GM19193 (cell line): Measurements from ENCODE around the gene KIAA2012.

ENCODE experiments used
- POLR2A ChIP-seq: IDR thresholded peaks from 4 replicates; pipeline ENCODE4 v1.6.1; 2011; ENCODE audit not compliant: insufficient read depth, insufficient read length; ENCODE audit errors: extremely low read depth

The KIAA2012 gene

DNA sequence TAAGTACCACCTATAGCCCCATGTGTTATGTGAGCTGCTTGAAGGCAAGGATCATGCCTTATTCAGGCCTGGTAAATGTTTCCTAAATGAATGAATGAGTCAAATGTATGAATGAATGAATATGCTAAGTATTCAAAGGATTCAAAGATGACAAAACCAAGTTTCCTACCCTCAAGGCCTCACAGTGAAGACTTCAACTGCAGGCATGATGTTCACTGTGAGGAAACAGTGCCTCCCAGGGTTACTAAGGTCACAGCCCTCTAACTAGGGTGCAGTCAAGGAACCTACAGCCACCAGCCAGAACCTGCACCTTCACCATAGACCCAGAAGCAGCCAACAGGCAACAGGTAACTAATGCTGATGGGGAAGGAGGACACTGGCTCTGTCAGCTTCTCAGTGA lies 96.1 kb downstream of the KIAA2012 start:
- TF ChIP-seq POLR2A, result no peak

DNA sequence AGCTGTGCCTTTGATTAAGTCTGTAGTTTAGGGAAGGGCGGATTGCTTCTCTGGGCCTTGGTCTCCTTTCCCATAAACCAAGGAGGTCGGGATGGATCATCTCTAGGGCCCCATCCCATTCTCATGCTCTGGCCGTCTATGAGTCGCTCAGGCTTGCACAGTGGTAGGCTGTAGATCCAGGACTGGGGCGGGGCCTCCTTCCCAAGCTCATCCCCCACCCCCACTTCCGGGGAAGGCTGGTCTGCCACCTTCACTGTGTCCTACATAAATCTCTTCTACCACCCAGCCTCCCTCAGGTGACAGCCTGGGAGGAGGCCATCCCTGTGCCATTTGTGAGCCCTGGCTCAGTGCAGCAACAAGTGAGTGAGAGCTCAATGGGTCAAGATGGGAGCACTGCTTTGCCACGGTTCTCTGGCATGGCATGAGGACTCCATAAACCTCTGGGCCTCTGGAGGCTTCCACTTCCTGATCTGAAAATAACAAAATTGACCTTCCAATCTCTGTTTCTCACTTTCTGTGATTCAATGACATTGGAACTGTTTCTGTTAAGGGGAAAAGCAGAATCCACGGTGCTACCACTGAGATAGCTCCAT lies 96.9 kb downstream of the KIAA2012 start:
- no peak for TF ChIP-seq POLR2A

DNA sequence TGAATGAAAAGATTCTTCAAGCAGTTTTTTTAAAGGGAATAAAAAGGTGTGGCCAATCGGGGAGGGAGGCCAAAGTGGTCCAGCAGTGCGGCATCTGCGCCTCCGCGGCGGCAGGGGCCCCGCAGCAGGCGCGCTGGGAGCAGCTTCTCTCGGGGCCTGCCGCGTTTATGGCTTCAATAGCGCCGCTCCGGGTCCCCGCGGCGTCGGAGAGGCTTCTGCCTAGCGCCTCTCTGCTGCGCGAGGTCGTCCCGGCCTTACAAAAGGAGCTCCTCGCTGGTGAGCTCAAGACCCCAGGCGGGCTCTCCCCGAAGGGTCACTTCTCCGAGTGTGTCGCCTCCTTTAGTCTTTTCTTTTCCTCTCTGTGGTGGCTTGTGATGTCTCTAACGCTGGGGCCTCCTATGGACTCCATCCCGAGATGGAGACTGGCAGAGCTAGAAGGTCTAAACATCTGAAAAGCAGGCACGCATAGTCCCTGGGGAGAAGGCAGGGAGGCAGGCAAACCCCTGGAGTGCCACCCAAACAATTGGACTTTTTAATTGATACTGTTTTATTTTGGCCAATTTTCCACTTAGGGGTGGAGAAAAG lies 98.3 kb downstream of the KIAA2012 start:
- TF ChIP-seq POLR2A, result no peak

DNA sequence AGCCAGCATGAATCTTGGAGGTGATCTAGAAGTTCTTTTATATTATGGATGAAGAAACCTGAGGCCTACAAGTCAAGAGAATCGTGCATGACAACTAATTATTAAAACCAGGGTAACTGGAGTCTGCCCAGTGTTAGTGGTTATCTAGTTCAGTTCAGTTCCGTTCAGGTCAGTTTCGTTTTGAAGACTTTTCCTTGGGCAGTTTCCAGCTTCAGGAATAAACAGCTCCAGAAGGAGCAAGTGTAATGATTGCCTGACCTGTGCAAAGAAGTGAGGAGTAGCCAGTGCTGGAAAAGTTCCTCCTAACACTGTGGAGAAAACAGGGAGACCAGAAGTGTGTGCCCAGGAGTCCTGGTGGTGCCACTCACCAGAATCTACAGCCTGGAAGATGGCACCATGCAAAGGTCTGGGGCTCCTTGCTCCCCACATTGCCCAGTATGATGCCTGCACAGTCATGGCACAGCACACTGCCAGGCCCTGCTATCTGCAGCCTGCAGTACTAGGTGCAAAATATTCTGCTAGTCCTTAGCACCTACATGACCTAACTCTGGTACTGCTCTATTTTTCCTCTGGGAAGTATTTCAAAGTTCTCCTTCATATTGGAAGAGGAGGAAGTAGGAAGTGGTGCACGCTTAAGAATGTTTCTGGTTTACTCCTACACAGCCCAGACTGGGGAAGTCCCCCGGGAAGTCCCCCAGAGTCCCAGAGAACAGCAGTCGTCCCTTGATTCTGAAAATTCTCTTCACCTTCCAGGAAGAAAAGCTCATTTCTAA lies 99.6 kb downstream of the KIAA2012 start:
- TF ChIP-seq POLR2A, result no peak

DNA sequence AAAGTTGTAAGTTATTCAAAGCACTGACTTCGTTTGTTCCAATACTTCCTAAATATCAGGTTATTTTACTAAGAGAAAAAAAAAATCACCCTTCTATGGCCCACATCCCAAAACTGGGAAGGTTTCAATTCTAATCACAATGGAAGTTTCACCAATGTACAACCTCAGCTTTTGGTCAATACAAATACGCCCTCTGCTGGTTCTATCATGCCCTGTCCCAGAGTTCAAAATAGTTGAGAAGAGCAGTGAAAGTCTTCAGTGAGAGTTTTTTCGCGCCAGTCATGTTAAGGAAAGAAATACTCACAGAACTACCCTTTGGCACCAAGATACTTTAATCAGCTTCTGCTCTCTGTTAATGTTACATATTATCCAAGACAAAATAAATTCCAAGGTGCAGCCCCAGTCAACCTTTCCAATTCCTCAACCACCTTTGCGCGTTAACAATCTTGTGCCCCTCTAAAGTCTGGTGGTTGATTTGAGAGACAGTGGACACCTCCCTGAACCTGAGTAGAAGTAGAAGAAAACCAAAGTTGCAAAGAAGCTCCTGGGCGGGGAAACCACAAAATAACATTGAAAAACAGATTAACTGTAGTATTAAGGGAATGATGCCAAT lies 105.4 kb downstream of the KIAA2012 start:
- TF ChIP-seq POLR2A, result no peak

DNA sequence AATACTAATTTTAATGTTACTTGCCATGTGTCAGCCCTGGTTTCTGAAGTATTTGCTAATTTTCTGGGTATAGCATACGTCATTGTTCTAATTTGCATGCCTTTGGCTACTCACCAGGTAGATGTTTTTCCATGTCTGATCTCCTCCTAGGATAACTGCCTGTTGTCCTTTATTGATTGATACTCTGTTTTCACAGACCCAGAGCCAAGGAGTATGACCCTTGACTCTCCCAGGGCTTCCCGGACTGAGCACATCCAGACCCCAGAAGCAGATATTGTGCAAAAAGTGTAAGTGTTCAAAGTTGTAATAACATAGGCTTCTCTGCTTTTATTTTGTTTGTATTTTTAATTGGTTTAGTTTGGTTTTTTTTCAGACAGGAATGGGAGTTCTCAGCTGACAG lies 111.5 kb downstream of the KIAA2012 start:
- TF ChIP-seq POLR2A, result no peak

DNA sequence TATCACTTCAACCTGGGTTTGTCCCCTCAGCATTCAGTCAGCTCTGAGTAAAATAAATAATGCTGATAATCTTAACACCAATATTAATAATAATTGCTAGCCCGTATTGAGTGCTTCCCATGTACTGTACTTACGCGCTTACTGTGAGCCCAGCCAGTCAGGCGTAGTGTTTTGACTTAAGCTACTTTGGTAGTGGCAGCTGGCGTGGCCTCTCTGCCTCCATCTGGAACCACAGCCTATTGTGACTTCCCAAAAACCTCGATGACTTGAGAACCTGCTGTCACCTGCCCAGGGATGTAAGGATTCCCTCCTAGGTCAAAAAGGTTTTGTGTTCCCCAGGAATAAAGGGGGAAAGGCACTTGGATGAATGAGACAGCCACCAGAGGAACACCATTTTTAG lies 112.1 kb downstream of the KIAA2012 start:
- TF ChIP-seq POLR2A, result no peak

DNA sequence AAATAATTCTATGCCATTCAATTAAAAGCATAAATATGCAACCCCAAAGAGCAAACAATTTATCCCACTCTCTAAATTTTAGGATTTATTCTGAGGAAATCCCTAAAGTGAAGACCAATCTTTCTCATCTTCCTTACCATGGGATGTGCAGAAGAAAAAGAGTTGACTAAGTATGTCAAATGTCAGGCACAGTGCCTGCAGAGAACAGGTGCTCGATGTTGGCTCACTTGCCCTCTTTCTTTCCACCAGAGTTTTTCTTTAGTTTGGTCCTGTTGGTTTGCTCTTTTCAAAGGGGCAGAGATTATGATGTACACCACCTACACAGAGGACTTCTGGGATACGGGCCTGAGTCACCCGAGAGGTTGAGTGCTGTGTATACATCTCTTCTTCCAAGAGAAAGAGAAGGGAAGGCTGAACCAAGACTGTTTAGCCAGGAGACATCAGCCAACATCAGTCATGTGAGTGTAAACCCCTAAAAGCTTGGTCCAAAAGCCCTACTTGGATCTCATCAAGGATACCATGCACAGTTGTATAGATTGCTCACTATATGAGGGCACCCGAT lies 113.7 kb downstream of the KIAA2012 start:
- no peak for TF ChIP-seq POLR2A

DNA sequence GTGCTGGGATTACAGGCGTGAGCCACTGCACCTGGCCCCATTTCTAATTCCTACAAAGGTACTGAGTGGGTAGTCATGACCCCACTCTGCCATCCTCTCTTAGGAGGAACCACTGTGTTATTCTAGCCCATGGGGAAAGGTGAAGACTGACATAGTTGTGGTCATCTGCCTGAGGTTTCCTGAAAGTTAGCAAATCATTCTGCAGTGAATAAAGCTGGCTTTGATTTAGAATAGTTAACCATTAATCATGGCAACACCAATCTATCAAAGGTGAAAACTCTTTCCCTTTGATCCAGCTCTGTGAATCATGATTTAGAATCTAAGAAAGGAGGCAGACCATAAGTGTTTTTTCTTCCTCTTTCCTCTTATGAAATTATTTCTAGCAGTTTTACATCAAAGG lies 114.5 kb downstream of the KIAA2012 start:
- no peak for TF ChIP-seq POLR2A

DNA sequence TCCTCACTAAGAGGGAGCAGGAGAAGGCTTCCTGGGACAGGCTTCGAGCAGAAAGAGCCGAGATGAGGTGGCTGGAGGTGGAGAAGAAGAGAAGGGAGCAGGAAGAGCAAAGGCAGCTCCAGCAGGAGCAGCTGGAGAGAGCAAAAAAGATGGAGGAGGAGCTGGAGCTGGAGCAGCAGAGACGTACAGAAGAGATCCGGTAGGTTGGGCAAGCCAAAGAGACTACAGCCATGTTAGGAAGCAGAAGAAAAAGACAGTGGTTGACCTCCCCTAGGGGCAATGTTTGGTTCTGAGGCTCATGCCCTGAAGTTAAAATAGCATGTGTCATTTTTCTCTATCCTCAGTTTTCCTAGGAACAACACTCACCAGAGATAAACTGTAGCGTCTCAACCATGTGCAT lies 120.2 kb downstream of the KIAA2012 start:
- TF ChIP-seq POLR2A, result no peak

DNA sequence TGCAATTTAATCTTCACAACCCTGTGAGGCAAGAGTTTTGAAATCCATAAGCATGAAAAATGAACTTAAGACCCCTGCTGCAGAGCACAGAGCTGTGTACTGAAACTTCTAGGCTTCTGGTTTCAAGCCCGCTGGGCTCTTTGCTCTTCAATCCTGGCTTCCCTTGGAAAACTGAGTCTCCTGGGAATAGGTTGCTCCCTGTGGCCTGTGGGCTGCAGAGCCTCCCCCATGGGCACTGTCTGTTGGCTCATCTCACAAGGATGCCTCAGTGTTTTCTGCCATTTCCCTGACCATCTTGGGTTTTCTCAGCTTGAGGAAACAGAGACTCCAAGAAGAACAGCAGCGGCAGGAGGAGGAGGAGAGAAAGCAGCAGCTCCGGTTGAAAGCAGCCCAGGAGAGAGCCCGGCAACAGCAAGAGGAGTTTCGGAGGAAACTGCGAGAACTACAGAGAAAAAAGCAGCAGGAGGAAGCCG lies 120.9 kb downstream of the KIAA2012 start:
- TF ChIP-seq POLR2A, result no peak

DNA sequence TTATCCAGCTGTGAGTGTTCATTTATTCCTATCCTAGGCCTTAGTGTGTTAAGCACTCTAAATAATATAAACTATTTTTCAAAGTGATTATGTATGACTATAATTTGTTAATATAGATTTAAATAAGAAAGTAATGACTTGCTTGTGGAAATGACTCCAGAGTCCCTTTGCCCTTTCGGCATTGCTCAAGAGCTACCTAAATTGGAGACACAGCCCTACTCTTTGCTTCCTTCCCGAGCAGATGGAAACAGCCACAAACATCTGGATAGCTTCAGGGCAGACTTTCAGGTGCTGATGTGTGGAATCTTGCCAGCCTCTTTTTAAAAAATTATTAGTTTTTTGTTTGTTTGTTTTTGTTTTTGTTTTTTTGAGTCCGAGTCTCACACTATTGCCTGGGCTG lies 121.4 kb downstream of the KIAA2012 start:
- no peak for TF ChIP-seq POLR2A

DNA sequence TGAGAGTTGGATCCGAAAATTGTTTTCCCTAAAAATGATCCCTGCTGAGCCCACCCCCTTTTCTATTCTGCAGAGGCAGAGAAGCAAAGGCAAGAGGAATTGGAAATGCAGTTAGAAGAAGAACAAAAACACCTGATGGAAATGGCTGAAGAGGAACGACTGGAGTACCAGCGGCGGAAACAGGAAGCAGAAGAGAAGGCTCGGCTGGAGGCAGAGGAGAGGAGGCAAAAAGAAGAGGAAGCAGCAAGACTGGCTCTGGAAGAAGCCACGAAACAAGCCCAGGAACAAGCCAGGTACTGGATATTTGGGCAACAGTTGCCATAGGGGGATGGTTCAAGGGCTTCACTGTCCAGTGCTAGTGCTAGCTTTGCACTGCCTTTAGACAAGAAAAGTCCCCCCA lies 123.7 kb downstream of the KIAA2012 start:
- TF ChIP-seq POLR2A, result no peak

DNA sequence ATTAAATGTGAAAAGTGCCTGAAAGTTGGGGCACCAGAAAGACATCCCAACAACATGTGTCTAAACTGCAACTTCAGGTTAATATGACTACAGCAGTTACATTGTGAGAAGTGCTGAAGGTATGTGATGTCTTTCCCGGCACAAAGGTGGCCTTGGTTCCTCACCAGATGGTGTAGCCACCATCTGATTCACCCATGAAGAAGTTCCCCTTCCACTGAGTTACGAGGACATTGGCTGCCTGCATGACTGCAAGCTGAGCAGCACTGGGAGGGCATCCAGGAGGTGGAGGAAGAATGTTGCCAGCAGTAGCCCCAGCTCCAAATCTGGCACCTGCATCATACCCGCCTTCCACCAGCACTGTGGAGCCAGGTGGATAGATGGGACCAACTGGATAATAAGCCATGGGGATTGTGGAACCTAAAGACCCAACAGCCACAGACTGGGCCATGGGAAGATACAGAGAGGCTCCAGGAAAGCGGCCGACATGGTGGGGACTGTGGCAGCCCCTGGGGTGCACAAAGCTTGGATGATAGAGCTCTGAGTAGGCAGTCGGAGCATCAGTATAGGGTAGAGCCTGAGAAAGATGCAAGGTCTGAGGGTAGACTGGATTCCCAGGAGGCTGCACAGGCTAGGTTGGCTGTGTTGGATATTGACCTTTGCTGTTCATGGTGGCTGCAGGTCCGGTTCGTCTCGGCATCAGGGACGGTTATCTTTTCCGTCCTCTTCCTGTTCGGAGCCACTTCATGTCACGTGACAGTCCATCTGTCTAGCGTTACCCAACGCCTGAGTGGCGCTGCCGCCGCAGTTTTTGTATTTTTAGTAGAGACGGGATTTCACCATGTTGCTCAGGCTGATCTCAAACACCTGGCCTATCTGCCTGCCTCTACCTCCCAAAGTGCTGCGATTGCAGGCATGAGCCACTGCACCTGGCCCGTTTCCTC lies 128.4 kb downstream of the KIAA2012 start:
- no peak for TF ChIP-seq POLR2A

DNA sequence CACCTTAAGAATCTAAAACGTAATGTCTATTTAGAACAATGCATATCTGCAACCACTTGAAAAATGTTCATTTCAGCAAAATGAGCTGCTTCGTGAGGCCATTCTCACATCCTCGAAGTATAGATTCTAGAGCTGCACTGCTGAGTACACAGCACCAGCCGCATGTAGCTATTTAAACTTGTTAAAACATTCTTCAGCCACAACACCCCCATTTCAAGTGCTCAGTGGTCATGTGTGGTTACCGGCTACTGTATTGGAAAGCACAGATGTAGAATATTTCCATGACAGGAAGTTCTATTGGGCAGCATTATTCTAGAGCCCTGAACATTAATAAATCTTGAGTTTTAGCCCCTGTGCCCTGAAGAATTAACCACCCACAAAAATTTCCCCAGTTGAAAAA lies 130.3 kb downstream of the KIAA2012 start:
- no peak for TF ChIP-seq POLR2A

DNA sequence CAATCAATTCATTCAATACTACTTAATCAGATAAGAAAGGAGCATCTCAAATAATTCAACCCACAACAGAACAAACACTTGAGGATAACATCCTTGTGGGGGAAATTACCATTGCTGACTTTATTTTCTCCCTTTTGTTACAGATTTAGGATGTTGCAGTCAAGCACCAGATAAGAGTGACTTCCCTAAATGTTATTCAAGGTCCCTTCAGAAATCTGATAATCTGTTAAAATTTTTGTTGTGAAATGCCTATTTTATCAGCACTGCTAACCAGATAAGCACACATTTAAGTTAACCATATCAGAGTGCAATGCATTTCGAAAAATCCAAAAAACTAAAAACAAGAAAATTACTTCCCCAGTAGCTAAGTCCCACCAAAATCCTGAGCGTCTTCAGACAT lies 131.8 kb downstream of the KIAA2012 start:
- no peak for TF ChIP-seq POLR2A
